K562 (cell line): ENCODE results near the gene DCAF5.

ENCODE experiments used
- CTCF ChIP-seq, 3 experiments: IDR thresholded peaks in 2 of 3; conservative IDR thresholded peaks in 1 of 3; 2 replicates each; pipeline ENCODE4 v1.5.1; 2011 to 2012; ENCODE audit warnings: low read length in 3 of 3, mild to moderate bottlenecking in 3 of 3, control low read depth in 2 of 3, improper control_type of control experiment in 1 of 3, inconsistent platforms in 1 of 3, low read depth in 1 of 3, mixed read lengths in 1 of 3, moderate library complexity in 1 of 3; ENCODE audit not compliant: insufficient read depth in 2 of 3
- ELF4 ChIP-seq: fragments of 450-650 bp; formaldehyde crosslinking; IDR thresholded peaks from 2 replicates; pipeline ENCODE4 v1.4.0; 2022; ENCODE audit warnings: missing genetic modification characterization
- GABPB1 ChIP-seq: sonication (generic); formaldehyde crosslinking; IDR thresholded peaks from 2 replicates; pipeline ENCODE4 v1.8.0; 2022; ENCODE audit warnings: mild to moderate bottlenecking, missing genetic modification reagents
- OTX1 ChIP-seq: fragments of 450-650 bp; formaldehyde crosslinking; IDR thresholded peaks from 2 replicates; pipeline ENCODE4 v1.4.0; 2022; ENCODE audit warnings: mild to moderate bottlenecking
- POLR2A ChIP-seq: fragments of 450-650 bp; conservative IDR thresholded peaks from 2 replicates; pipeline ENCODE4 v1.6.1; 2016
- RBBP5 ChIP-seq: fragments of 200-600 bp; sonication (generic); IDR thresholded peaks from 2 replicates; pipeline ENCODE4 v1.6.1; 2012; ENCODE audit warnings: borderline replicate concordance, mild to moderate bottlenecking, low read length, control low read depth, inconsistent platforms; ENCODE audit not compliant: insufficient read depth, poor library complexity, severe bottlenecking
- RBM34 ChIP-seq: fragments of 200-400 bp; formaldehyde crosslinking; IDR thresholded peaks from 2 replicates; pipeline ENCODE4 v1.6.1; 2018; ENCODE audit warnings: low read length, borderline replicate concordance; ENCODE audit not compliant: insufficient read depth
- REST ChIP-seq, 2 experiments: fragments of 450-650 bp; formaldehyde crosslinking in 1 of 2; IDR thresholded peaks; 2 replicates each; pipeline versions ENCODE4 v1.4.0 to v1.6.1; 2014 to 2020; ENCODE audit warnings: mild to moderate bottlenecking in 2 of 2, borderline replicate concordance in 1 of 2, low read depth in 1 of 2
- SLC30A9 ChIP-seq: fragments of 250-450 bp; sonication (Bioruptor Pico); IDR thresholded peaks from 2 replicates; pipeline ENCODE4 v1.8.0; 2022; ENCODE audit warnings: mild to moderate bottlenecking, moderate library complexity
- SMAD3 ChIP-seq: fragments of 450-650 bp; formaldehyde crosslinking; conservative IDR thresholded peaks from 2 replicates; pipeline ENCODE4 v1.4.0; 2020; ENCODE audit warnings: mild to moderate bottlenecking

DNA sequence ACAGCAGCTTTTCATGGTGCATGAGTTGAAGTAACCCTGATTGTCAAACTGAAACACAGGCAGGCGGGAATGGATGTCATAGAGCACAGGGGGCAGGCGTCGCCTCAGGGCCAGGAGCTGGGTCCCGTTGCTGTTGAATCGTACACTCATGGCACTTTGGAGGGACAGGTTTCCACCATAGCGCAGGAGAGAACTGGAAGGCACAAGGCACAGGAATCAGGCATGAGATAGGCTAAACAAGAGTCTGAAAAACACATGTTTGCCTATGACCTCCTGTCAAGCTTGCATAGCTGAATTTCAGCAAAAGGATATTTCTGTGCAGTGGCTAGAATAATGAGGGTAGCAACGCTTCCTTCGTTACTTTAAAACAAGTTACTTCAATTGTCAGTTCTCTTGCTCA, 61.2 kb downstream of the DCAF5 start:
- no peak for TF ChIP-seq RBM34
- TF ChIP-seq SLC30A9 (CRISPR knock-in tag): no peak
- no peak for TF ChIP-seq CTCF (IDR thresholded peaks at IDR 0.05 in 2 of 3, conservative IDR thresholded peaks at IDR 0.05 in 1 of 3; ENCODE audit: insufficient read depth in 2 of 3, low read depth in 1 of 3, low read length in 3 of 3)
- TF ChIP-seq GABPB1: no peak
- TF ChIP-seq POLR2A: no peak
- TF ChIP-seq REST (IDR thresholded peaks at IDR 0.05; ENCODE audit: borderline replicate concordance): no peak
- no peak for TF ChIP-seq REST (CRISPR knock-in tag; IDR thresholded peaks at IDR 0.05; ENCODE audit: low read depth)
- TF ChIP-seq RBBP5: no peak
- no peak for TF ChIP-seq OTX1
- no peak for TF ChIP-seq ELF4 (CRISPR knock-in tag)
- TF ChIP-seq SMAD3: no peak
